Measurements from ENCODE around the gene NPAS2. TPM values are rescaled to one million over a fixed set of nuclear protein-coding genes. Genes with fewer than 3 reads are reported as not detected.

The NPAS2 gene
- polyA plus RNA-seq, 3 donors = 12.8 to 15.3 (median 15.0) TPM

DNA sequence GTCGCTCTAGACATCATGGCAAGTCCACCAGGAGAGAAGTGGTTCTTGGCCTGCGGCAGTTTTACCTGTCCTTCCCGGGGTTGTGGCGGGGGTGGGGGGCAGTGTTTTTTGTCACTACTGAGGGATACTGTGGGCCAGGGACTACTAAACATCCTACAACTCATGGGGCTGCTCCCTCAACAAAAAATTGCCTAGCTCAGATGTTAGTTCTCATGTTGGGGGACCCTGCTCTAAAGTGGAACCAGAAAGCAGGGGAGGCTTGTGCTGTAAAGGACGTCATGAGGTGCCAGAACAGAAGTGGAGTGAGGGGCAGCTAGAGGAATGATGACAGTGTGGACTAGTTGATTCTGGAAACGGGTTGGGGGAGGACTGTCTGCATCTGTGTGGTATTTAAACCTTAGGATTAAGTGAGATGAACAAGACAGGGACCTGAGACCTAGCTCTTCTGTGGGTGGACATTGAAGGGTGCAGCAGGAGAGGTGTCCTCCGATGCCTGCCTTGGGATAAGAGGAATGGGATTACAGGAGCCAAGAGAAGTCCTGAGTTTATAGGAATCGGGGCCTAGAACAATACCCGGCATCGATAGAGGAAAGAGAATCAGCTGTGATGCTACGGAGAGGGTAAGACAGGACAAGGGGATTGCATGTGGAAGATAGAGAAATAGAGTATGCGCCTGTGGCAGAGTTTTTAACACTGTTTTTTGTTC lies 184.8 kb downstream of the NPAS2 start:
- H3K27ac ChIP-seq (ENCODE audit: low read depth, low read length) = no peak overlapping the region
- 87 to 91% (median 91%) methylated on average over 12 of the region's 12 CpGs for WGBS, 3 donors

DNA sequence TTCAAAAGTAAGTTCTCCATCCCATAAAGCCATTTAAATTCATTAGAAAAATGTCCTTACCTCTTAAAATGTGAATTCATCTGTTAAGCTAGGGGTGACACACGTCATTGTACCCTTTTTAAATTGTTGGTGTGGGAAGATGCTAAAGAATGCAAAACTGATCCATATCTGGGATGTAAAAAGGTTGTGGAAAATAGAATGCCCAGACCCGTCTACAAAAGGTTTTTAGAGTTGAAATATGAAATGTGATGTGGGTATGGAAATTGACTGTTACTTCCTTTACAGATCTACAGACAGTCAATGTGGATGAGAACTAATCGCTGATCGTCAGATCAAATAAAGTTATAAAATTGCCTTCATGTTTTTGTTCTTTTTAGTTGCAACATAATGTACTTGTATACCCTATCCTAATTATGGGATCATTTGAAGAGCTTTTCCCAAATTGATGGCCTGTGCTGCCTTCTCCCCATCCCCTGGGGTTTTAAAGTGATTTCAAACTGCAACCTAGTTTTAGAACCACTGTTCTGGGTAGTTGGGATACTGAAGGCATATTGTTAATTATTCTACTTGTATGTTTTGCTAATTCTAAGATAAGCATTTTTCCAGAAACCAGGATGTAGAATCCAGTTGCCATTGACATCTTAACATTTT lies 186.3 kb downstream of the NPAS2 start:
- H3K27ac ChIP-seq (ENCODE audit: low read depth, low read length) = no peak overlapping the region
- 66 to 84% (median 81%) methylated on average over 4 of the region's 4 CpGs for WGBS, 3 donors

DNA sequence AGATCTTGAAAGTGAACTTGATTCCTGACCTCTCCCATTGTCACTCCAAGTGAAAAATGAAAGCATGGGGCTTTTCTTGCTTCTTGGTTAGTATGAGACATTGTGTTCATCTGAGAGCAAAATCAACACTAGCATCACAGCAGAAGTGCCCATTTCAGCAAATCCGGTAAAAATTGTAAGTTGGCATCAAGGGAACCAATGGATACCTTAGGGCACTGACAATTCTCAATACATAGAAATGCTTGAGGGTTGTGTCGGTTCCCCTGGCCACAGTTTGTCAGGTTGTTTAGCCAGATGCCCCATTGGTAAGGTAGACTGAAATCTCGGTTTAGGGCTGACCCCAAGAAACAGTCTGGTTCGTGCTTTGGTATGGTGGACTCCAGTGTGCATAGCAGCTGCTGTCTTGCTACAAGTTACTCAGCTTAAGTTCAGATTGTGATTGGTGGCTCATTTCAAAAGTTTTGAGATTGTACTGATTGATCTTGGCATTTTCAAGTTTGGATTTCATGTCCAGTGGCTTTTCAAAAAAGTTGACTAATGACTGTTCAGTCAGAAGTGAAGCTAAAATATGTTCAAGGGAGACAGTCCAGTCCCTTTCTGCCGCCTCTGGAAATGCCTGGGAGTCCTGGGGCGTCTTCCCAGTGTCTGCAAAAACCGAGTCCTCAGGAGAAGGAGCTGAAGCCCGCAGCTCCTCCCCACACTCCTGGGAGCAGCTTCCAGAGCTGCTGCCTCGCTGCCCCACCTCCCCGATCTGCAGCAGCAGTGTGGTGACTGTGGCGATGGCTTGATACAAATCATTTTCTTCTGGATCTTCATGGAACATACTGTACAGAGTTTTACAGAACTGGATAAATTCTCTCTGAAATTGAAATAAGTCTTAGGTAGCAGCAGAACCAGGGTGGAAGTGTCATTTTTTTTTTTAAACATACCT lies 187.7 kb downstream of the NPAS2 start:
- 71 to 80% (median 73%) methylated on average over 11 of the region's 11 CpGs for WGBS, 3 donors
- no peak overlapping the region for H3K27ac ChIP-seq (ENCODE audit: low read depth, low read length)

DNA sequence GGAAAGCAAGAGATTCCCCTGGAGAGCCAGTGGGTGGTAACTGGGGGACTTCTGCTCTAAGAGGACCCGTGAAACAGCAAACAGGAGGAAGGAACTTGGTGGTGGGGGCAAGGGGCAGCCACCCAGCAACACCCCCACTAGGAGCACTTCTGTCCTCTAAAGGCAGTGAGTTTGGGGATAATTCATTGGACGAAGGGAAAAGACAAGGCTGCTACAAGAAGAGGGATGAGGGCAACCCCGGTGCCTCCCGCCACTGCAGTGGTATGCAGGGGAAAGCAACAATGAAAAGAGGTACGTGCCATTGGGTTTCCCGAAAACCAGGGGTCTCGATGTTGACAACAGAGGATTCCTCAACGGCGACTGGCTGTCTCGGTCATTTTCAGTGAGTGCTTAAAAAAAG lies 191.2 kb downstream of the NPAS2 start:
- H3K27ac ChIP-seq (ENCODE audit: low read depth, low read length) = no peak overlapping the region
- WGBS, 3 donors = 85 to 88% (median 86%) methylated on average over 10 of the region's 10 CpGs

DNA sequence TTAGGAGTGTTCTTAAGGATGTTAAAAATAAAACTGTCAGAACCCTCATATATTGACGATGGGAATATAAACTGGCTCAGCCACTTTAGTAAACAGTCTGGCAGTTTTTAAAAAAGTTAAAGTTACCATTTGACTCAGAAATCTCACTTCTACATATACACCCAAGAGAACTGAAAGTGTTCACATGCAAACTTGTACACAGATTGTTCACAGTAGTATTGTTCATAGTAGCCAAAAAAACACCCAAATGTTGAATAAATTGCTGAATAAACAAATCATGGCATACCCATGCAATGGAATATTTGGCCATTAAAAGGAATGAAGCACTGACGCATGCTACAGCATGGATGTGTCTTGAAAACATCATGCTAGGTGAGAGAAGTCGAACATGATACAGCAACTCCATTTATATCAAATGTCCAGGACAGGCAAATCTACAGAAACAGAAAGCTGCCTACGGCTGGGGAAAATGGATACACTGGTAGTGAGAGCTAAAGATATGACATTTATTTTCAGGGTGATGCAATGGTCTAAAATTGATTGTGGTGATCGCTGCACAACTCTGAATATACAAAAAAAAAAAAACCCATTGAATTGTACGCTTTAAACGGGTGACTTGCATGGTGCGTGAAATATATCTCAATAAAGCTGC lies 192.2 kb downstream of the NPAS2 start:
- 57 to 66% (median 64%) methylated on average over 8 of the region's 8 CpGs for WGBS, 3 donors
- H3K27ac ChIP-seq (ENCODE audit: low read depth, low read length) = no peak overlapping the region

DNA sequence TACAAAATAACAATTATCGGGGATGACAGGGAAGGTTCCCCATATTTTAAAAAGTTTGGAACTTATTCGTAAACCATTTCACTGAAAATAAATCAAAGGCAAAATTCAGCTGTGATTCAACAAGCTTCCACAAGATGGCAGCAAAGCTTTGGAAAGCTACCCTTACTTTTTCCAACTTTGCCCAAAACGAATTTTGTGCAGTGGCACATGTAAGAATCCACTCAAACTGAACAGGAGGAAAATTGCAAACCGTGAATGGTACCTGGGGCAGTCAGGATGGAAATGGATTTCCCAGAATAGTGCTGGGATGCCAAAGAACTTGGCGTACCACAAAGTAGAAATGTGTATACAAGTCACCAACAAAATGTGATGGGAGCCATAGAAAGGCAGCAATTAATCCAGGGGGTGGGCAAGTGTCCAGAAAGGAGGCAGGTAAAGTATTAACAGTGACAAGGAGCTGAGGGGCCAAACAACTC lies 192.8 kb downstream of the NPAS2 start:
- no peak overlapping the region for H3K27ac ChIP-seq (ENCODE audit: low read depth, low read length)

DNA sequence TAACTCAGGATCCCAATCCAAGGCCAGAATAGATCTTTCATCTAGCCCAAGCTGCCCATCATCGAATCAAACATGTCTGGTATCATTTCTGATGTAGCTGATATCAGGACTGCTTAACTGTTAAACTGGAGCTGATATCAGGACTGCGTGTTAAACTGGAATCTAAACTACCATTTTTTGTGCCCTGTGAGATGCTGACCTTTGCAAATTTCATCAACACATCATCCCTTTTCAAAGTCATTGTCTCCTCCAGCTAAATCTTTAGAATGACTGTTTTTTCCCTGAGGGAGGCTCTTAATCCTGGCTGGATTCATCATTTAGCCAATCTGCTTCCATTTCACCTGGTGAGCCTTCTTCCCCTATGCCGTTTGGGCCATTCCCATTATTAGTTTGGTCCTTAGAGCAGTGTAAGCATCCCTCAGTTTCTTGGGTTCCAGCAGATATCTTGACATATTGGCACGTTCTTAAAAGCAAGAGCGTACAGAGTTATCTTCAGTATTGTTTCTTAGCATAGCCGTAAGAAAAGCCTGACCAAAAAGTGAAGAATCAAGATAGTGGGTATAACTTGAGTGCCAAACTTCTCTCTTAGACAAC lies 194.4 kb downstream of the NPAS2 start:
- WGBS, 3 donors = 77 to 95% (median 90%) methylated on average over 6 of the region's 6 CpGs
- H3K27ac ChIP-seq (ENCODE audit: low read depth, low read length) = no peak overlapping the region

More for the DNA sequence above, 192.8 kb downstream of the NPAS2 start:
- WGBS, 3 donors = 34 to 39% (median 36%) methylated on average over 5 of the region's 5 CpGs

DNA sequence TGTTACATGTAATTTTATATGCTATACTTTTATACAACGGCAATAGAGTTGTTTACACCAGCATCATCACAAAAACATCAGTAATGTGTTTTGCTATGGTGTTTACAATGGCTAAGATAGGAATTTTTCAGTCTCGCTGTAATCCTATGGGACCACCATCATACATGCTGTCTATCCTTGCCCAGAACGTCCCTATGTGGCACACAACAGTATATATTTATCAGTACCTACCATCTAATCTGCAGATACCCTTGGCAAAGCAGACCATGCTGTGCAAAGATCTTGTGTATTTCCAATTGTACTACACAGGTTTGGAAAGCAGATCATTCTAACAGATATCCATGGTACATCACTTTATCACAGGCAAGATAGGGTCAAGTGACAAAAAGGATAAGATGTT lies 197.4 kb downstream of the NPAS2 start:
- WGBS, 3 donors = 83 to 88% (median 88%) methylated on average over 3 of the region's 3 CpGs

DNA sequence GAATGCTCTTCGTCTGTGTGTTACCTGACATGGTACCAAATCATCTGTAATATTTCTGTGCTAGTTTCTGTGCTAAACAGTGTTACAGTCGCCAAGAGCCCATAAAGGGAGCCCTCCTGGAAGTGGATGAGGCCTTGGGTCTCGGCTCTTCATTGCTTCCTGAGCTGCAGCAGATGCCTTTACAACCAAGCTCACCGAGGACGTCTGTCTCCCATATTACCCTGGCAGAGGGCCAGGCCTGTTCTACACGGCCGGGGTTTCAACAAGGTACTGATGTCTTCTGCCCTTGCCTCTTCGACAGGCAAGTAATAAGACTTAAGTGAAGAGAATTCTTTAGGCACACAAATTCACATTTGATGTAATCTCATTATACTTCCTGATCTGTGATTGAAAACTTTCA lies 199.0 kb downstream of the NPAS2 start:
- 58 to 74% (median 61%) methylated on average over 8 of the region's 8 CpGs for WGBS, 3 donors
- no peak overlapping the region for H3K27ac ChIP-seq (ENCODE audit: low read depth, low read length)

More for the DNA sequence above, 197.4 kb downstream of the NPAS2 start:
- H3K27ac ChIP-seq (ENCODE audit: low read depth, low read length) = no peak overlapping the region

DNA sequence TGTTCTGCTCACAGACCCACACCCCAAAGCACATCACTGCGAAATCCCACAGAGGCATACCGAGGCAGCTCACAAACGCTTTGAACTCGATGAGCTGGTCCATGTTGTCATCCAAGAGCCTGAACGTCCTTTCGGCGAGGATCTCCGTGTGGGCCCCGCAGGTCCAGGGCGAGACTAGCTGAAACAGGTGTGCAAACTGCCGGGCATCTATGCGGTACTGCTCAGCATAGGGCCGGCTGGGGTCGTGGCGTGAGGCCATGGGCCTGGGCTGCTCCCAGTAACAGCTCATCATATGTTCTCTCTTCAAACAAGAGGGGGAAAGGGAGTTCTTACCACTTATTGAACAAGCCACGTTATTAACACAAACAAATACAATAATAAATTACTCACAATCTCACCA lies 202.3 kb downstream of the NPAS2 start:
- 84 to 90% (median 84%) methylated on average over 16 of the region's 16 CpGs for WGBS, 3 donors
- no peak overlapping the region for H3K27ac ChIP-seq (ENCODE audit: low read depth, low read length)

DNA sequence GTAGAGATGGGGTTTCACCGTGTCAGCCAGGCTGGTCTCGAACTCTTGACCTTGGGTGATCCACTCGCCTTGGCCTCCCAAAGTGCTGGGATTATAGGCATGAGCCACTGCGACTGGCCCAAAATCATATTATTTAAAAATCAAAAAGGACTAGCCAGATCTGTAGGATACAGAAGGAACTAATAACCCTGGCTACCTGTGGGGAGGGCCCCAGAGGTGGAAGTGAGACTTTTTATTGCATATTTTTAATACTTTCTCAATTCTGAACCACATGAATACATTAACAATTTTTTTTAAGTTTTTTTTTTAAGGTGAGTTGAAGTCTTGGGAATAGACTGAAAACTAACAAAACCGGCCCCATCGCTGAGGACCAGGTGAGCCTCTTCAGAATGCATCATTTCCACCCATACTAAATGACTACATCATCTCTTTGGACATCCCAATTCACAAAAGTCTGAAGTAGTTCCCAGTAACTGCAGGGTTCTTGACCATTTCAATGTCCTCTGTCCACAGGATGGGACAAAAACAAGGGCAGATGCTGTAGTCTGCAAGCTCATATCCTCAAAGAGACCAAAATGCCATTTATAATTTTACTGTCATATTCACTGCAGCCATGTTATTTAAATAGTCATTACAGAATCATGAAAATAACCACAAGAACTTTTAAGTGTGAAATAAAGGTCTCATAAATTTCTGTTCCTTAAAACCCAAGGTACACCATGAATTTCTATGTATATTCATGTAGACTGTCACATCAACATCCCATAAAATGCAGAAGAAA lies 203.6 kb downstream of the NPAS2 start:
- 95 to 97% (median 96%) methylated on average over 6 of the region's 6 CpGs for WGBS, 3 donors
- H3K27ac ChIP-seq (ENCODE audit: low read depth, low read length) = no peak overlapping the region

DNA sequence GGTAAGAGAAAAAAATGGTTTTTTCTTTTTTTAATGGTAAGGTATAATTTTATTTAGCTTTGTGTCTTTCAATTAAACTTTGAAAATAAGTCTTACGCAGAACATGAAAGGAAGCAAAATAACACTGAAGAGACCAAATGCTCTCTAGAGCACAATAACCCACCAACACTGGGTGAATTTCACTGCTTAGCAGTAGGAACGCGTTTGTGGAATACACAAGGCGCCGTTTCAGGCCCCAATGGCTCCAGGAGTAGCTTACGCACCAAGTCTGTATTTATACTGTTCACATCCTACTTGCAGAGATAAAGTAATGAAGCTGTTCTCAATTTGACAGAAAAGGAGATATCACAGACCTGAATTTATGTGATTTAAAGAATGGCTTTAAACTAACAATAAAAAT lies 205.6 kb downstream of the NPAS2 start:
- H3K27ac ChIP-seq (ENCODE audit: low read depth, low read length) = no peak overlapping the region
- WGBS, 3 donors = 88 to 92% (median 90%) methylated on average over 6 of the region's 6 CpGs

DNA sequence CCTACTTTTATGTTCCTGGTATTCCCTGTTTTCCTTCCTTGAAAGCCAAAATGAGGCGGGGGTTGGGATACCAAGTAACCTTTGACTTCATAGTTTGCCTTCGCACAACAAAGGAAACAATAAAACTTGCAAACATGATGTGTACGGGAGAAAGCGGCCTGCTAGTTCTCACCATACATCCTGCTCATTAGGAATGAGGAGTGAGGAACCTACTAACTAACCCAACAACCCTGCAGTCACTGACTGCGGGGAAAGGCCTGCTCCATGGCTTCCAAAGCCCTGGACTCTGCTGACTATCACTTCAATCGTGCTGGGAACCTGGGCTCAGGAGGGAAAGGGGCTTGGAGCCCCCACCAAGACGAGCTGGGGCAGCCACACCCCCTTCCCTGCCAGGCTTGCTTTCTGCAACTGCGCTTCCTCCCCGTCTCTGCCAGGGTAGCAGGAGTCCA lies 206.3 kb downstream of the NPAS2 start:
- 54 to 68% (median 54%) methylated on average over 9 of the region's 9 CpGs for WGBS, 3 donors
- no peak overlapping the region for H3K27ac ChIP-seq (ENCODE audit: low read depth, low read length)

DNA sequence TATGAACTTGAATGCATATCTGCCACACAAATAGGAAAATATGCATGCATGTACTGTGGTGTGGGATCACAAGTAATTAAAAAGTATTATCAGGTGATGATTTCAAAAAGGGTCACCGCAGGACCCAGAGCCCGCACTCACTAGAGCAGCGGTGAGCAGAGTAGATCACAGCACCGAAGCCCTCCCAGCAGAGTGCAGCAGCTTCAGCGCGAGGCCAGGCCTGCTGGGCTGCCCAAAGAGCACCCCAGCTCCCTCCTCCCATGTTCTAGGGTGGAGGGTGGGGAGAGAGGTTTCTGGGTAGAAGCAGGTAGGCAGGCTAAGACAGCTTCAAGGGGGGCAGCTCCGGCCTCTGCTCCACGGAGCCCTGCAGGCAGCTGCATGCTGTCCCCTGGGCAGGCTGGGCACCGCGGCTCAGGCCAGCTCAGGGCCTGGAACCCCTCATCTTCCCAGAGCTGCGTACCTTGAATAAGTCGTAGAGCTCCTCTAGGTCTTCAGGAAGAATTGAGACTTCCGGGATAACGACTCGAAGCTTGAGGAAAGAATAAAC lies 207.1 kb downstream of the NPAS2 start:
- no peak overlapping the region for H3K27ac ChIP-seq (ENCODE audit: low read depth, low read length)
- WGBS, 3 donors = 88 to 91% (median 89%) methylated on average over 15 of the region's 15 CpGs

DNA sequence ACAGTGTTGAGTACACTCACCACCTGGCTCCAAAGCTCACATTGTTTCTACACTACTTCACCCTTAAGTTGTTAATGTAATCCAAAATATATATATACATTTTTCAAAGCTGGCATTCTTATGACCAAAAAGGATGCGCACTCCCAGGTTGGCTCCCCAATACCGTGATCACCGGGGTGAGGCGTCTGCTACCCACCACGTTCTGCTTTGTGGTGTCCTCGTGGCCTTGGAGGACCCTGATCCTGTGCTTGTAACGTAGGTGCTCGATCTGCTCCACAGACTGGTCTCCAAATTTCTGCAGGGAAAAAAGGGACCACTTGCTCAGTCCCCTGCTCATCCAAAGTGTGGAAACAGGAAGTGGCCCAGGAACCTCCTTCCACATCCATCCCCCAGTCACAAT lies 207.9 kb downstream of the NPAS2 start:
- WGBS, 3 donors = 92 to 95% (median 94%) methylated on average over 8 of the region's 8 CpGs
- no peak overlapping the region for H3K27ac ChIP-seq (ENCODE audit: low read depth, low read length)

DNA sequence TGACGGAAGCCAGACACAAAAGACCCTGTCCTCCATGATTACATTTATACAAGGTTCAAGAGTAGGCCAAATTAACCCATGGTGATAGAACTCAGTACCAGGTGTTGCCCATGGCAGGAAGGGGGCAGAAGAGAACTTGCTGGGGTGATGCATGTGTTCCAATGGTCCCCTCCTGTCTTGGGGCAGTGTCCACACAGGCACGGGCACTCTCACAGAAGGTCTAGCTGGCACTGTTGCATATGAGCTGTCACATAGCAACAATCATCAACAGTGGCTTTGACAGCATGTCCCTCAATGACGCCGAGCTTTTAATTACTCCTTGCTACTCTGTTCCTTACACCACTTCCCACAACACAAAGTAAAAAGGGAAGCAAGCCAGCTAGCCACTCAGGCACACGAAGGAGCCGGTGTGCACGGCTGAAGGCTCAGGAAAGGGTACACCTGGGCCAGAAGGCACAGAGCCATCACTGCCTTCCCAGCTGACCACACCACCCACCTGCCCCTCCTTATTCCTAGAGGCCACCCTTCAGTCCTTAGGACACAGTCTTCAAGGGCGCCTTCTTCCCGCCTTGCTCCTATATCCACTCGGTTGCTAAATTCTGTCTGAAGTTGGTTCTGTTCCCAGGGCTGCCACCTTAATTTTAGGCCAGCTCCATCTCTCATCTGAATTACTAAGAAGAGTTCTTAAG lies 211.1 kb downstream of the NPAS2 start:
- H3K27ac ChIP-seq (ENCODE audit: low read depth, low read length) = no peak overlapping the region
- 56 to 78% (median 74%) methylated on average over 10 of the region's 10 CpGs for WGBS, 3 donors

All from adipose tissue (tissue), 3 donors.